A549 (cell line): ENCODE measurements around the gene STYXL1.

Experiments
- NR3C1 ChIP-seq: fragments of >200 bp; sonication (Bioruptor Twin); formaldehyde crosslinking; IDR thresholded peaks from 3 replicates; pipeline ENCODE4 v1.6.1; 2017
- POLR2A ChIP-seq: IDR thresholded peaks from 2 replicates; pipeline ENCODE4 v1.6.1; 2012; ENCODE audit warnings: mild to moderate bottlenecking, low read length
- RCOR1 ChIP-seq: fragments of 150-350 bp; IDR thresholded peaks from 2 replicates; pipeline ENCODE4 v1.6.1; 2014; ENCODE audit warnings: antibody characterized with exemption, low read length, low read depth
- TP53 ChIP-seq: fragments of 250-450 bp; sonication (Bioruptor Pico); IDR thresholded peaks from 2 replicates; pipeline ENCODE4 v1.5.0; 2021; ENCODE audit warnings: mild to moderate bottlenecking, moderate library complexity
- TF ChIP-seq, protein P1 (sequence below): fragments of >200 bp; sonication (Bioruptor Twin); formaldehyde crosslinking; IDR thresholded peaks from 3 replicates; pipeline ENCODE4 v1.5.1; 2016

DNA sequence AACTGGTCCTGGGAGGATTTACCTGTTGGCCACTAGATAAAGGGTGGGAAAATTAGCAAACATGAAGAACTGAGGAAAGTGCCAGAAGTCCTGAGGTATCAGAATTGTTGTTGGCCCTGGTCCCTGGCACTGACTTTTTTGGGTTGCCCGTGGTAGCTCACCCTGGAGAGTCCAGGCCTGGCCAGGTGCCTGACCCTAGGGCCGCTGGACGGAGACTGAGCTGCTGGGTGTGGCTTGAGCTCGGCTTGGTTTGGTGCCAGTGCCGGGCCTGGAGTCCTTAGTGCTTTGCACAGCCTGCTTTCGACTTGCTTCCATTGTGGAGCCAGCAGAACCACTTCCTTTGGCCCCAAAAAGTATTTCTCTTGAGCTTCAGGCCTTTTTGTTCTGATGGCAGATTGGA is 13.0 kb upstream of the STYXL1 start:
- TF ChIP-seq, protein P1, sequence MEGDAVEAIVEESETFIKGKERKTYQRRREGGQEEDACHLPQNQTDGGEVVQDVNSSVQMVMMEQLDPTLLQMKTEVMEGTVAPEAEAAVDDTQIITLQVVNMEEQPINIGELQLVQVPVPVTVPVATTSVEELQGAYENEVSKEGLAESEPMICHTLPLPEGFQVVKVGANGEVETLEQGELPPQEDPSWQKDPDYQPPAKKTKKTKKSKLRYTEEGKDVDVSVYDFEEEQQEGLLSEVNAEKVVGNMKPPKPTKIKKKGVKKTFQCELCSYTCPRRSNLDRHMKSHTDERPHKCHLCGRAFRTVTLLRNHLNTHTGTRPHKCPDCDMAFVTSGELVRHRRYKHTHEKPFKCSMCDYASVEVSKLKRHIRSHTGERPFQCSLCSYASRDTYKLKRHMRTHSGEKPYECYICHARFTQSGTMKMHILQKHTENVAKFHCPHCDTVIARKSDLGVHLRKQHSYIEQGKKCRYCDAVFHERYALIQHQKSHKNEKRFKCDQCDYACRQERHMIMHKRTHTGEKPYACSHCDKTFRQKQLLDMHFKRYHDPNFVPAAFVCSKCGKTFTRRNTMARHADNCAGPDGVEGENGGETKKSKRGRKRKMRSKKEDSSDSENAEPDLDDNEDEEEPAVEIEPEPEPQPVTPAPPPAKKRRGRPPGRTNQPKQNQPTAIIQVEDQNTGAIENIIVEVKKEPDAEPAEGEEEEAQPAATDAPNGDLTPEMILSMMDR, result no peak
- TF ChIP-seq TP53 (no peak), POLR2A (no peak), RCOR1 (no peak), NR3C1 (no peak)
